NCI-H128 (cell line): ENCODE data around the gene NBEA.

Source experiments
- DNase-seq: peaks from one replicate; lab custom pipeline; 2025; ENCODE audit not compliant: unreplicated experiment; lab: John Stamatoyannopoulos, UW

Gene NBEA

DNA sequence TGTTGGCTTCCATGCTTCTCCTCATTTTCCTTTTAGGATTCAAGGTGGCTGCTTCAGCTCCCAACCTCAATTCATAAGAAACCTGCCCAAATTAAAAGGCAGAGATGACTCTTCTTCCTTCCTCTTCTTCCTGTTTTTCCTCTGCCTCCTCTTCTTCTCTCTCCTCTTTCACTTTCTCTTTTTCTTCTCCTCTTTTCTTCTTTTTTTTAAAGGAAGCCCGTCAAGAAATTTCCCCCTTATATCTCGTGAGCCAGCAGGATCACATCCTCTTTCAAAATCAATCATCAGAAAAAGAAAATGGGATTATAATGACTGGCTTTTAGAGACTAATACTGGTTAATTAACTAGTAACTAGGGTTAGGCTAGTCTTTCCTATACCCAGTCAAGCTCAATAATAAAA is 220.3 kb downstream of the NBEA start:
- DNase-seq, result no peak

DNA sequence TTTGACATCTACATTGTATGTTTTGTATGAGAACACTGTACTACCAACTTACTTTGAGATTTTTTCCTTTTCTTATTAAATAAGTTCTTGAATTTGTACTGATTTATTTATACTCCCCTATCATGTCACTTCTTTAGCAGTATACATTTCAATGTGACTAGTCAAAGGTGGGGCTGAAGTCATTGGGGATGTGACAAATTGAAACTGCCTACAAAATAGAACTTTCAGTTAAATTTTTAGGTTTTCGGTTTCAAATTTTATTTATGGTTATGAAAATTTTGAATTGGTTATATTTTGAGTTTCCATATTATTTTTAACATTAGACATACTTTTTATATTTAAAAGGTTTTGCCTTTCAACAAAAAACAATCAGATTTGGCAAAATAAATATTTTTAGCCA is 221.6 kb downstream of the NBEA start:
- DNase-seq, result no peak

DNA sequence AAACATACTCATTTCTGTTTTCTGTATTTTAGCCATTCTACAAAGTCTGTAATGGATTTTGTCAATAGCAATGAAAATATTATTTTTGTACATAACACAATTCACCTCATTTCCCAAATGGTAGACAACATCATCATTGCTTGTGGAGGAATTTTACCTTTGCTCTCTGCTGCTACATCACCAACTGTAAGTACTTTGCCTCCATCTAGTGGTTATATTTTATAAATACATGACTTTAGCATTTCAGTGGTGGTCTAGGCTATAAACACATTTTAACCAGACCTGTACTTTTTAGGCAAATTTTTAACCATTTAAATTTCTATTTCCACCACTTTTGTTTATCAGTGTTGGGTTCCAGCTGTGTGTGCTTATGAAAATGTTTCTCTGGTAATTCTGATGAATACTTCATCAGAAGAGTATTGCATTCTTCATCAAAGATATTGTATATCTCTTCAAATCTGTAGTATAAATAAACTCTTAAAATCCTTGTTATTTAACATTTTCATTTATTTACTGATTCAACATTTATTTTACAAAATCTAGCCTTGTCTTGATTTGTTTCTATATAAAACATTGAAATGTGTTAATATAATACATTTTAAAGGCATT is 222.4 kb downstream of the NBEA start:
- no peak for DNase-seq

DNA sequence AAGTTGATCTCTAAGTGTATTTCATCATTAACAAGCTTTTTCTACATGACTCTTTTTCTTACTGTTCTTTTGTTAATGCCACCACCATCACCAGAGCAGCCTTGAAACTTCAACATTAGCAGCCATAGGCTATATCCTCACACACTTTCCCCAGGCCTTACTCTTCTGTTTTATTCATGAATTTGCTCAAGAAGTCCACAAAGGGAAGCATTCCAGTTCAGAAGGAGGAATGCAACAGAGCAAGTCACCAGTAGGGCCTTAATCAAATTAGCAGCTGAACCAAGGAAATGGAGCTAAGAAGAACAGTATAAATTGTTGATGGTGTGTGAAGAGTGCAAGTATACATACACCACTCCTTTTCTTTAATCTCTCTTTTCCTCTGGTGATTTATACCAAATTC is 223.1 kb downstream of the NBEA start:
- no peak for DNase-seq

DNA sequence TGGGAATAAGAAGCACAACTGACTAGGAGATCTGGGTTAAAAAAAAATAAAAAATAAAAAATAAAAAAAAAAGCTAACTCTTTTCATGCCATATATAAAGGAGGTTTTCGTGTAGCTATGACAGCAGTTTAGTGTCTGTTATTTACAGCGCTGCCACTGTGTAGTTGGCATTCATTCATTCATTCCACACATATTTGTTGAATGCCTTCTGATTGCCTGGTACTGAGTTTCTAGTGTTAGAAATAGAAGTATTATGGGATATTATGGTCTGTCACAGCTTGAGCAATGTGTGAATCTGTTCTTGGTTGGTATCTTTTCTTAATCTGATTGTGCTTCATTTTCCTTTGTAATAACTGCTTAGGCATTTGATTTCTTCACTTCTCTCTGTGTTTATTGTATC is 237.4 kb downstream of the NBEA start:
- DNase-seq, result no peak

DNA sequence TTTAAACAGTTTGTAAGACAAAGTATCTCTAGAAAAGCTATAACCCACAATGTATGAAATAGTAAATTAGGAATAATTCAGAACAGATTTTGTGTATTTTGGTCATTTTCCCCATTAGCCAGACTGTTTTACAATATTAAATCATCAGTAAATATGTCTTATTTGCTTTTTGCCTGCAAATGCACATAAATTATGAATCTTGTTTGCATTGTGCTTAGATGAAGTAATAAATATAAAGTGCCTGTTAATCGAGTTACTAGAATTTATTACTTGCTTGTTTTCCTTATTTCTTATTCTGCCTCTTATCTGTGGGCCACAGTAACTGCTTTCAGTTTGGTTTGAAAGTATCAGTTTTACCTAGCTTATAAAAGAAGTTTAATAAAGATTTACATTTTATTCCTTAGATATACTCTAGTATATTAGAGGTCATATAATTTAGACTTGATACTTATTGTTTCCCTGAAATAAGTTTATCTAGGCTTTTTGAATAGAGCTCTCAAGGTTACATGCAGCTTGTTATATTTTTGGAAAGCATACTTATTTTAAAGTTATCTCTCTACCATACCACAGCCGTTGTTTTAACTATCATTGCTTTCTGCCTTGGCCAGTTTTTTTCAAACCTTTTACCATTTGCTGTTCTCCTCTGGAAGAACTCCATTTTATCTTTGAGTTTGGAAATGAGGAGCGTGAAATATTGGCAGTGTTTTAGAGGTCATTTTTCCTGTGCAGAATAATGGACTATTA is 238.0 kb downstream of the NBEA start:
- DNase-seq, result no peak

DNA sequence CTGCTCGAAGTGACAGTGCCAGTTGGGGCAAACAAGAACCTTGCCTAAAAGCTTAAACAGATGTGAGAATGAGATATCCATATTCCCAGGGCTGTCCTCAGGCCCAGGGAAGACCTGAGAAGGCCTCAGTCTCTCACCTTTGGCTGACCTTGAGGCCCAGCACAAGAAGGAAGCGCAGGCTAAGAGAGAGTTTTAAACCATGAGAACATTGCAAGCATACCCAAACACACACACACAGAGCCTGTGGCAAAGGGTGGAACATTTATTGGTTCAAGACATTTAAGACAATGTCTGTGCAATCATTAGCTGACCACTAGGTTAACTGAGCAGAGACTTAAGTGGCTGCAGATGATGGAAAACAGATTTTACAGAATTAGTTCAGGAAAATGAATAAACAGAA is 248.2 kb downstream of the NBEA start:
- DNase-seq, result no peak

DNA sequence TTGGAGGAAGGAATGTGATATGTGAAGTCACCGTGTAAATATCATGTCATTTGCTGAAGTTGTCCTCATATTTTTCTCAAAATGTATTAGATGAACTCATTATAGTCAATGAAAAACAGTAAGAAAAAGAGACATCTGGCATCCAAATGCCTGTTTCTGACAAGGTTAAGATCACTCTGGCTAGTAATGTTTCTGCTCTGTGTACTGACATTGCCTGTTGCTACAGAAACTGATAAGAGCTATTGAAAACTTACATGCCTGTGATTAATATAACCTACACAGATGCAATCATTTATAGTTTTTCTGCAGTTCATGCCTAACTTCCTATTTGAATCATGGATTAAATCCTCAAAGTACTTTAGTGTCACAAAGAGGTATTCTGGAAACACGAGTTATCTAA is 249.8 kb downstream of the NBEA start:
- DNase-seq, result no peak

DNA sequence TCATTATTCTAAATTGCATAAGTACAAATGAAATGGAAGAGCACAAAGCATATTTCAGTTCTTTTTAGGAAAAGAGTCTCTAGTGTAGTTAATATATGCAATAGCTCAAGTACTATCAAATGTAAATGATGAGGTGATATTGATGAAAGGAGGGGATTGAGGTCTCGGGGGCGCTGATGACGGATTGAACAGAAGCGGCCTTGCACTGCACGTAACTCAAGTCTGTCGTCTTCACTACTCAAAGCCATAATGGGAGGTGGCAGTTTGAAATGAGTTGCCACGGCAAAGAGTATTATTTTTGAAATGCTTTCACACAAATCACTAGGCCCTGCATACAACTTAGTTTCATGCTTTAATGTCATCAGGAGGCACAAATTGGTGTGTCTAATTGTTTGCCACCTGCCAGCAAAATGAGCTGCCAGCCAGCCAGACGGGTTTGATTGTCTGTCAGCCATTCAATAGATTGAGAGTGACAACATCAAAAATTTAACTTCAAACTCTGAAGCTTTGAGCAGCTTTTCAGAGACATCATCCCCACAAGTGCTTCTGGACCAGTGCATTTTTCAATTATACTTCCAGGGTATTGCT is 256.6 kb downstream of the NBEA start:
- DNase-seq, result no peak

DNA sequence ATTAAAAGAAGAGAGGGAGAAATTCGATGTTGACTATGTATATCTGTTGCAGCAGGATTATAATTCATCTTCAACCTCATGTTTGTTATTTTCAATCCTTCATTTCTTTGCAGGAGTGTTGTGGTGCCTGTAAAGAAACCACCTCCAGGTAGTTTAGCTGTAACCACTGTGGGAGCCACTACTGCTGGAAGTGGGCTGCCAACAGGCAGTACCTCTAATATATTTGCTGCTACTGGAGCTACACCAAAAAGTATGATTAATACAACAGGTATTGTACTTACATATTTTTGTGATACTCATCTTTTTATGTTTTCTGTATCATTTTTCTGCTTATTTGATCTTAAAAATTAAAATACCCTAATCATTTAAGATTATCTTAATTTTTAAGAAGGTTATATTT is 266.5 kb downstream of the NBEA start:
- DNase-seq, result no peak

DNA sequence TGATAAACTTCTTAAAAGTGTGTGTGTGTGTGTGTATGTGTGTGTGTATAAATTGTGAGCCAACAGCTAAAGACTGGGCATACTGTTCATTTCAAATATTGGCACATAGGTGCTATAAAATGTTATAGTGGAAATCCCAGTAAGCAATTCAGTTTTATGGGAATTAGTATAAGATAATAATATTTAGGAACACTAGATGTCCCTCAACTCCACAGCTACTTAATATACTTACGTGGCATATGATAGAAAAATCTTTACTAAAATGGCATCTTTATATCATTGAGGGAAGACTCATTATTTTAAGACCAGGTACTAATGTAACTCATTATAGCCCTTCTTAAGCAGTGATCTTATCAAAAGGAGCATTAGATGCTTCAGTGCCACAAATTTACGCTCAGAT is 268.2 kb downstream of the NBEA start:
- DNase-seq, result no peak

DNA sequence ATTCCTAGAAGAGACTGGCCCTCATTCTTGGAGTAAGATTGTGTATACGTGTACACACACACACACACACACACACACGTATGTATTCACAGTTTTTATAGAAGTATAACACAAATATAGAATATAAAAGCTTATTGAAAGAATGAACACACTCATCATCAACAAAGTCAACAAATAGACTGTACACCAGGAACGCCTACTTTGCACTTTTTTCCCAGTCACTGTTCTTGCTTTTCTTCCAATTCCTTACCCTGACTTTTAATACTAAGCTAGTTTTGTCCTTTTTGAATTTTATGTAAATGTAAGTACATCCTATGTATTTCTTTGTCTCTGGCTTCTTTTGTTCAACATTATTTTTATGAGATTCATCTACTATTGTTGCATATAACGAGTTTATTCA is 269.9 kb downstream of the NBEA start:
- DNase-seq, result no peak

DNA sequence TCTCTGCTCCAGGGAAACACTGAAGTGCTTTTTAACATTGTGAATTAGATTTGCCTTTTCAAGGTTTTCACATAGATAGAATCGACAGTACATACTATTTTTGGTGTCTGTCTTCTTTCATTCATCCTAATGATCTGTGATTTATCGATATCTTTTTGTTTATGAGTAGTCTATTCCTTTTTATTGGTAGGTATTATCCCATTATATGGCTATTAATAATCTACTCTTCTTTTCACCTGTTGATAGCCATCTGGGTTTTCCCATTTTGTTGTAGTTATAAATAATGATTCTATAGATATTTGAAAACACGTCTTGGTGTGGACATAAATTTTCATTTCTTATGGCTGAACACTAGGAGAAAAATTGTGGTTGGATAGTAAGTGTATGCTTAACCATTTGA is 271.8 kb downstream of the NBEA start:
- no peak for DNase-seq

DNA sequence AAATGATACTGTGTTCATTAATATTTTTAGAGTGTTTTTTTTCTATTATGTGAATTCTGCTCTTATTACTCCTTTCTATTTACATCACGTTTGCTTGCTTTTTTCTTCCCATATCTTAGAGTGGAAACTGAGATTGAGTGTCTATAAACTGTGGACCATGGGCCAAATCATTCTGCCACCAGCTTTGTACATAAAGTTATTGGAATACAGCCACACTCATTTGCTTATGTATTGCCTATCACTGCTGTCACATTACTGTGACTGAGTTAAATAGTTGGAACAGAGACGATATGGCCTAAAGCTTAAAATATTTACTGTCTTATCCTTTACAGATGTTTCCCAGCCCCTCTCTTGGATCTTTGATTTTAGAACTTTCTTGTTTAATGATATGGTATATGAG is 274.1 kb downstream of the NBEA start:
- DNase-seq, result no peak

DNA sequence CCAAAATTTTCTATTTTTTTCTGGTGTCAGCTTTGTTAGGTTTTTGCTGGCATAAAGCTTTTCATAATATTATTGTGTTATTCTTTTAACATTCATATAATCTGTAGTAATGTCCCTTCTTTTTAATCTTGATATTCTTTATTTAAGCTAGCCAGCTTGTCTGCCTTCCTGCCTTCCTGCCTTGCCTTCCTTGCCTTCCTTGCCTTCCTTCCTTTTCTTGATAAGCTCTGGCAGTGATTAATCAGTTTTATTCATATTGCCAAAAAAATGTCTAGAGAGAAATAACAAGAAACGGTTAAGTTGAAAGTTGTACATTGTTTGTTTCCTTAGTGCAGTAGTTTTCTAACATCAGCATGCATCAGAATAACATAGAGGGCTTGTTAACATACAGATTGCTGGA is 277.0 kb downstream of the NBEA start:
- no peak for DNase-seq

DNA sequence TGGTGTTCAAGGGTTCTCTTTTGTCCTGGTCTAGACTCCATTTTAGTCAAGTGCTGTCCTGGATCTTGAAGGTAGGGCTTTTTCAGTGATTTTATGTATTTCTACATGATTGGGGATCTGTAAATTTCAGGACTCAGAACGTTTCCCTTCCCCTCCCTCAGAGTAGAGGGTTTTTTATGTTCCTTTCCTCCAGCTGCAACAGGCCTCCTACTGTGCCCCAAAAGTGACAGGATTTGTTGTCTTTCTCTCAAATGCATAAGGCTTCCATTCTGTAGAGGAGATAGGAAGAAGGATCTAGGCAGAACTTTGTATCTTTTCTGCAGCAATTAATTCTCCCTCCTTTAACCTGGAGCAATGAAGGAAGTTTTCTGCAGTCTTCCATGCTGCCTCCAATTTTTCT is 283.1 kb downstream of the NBEA start:
- DNase-seq, result no peak

DNA sequence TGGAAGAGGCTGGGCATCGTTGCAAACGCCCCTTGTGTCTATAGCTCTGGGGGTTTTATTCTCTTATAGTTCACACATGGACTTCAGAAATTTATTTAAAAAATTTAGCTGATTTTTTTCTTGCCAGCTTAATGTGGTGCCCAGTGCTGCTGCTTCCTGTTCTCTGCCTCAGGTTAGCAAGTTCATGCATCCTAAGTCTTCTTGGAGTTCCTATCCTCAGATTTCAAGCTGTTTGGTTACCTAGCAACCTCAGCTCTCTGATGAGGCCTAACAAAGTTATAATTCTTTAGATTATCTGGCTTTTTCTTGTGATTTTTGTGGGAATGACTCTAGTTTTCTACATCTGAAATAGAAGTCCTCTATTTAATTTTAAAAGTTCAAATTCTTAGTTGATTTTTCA is 283.5 kb downstream of the NBEA start:
- DNase-seq, result no peak

DNA sequence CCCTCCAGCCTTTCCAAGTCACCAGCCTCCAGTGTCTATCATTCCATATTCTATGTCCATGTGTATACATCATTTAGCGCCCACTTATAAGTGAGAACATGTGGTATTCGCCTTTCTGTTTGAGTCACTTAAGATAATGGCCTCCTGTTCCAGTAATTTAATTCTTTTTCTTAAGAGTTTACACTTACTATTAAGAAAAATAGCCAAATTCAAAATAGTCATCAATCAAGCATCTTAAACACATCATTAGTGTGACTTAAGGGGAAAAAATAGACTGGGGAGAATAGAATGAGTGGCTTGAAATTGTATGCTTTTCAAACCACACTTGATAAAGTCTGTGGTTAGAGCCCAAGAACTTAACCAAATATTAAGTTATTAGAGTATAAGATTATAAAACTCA is 286.5 kb downstream of the NBEA start:
- no peak for DNase-seq

DNA sequence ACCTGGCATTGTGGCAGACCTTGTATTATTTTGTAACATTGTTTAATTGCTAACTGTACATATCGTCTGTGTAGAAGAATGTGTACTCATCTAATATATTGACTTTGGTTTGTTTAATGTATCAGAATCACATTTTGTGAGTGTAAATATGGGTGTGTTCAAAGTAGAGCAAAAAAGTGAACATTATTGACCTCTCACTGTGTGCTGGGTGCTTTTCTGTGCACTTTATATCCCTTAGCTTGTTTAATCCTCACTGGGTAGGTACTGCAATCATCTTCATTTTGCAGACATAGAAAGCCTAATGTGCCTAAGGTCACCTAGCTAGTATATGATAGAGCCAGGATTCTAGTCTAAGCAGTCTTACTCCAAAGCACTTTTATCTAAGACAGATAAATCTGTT is 289.4 kb downstream of the NBEA start:
- no peak for DNase-seq

DNA sequence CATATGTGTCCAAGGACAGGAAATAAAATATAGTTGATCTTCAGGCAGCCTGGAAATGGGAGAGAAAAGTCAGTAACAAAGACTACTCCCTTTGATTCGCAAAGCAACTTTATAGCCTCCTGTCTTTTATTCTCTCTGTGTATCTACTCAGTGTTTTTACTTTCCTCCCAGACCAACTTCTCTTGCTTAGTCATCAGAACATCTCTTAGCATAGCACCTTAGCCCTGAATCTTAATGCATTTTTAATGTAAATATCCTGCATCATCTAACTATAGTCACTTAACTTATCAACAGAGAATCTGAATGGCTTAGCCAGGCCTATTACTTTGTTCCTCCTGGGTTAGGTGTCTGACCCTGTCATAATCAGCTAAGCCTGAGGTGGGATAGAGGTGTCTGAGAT is 296.2 kb downstream of the NBEA start:
- DNase-seq, result no peak

DNA sequence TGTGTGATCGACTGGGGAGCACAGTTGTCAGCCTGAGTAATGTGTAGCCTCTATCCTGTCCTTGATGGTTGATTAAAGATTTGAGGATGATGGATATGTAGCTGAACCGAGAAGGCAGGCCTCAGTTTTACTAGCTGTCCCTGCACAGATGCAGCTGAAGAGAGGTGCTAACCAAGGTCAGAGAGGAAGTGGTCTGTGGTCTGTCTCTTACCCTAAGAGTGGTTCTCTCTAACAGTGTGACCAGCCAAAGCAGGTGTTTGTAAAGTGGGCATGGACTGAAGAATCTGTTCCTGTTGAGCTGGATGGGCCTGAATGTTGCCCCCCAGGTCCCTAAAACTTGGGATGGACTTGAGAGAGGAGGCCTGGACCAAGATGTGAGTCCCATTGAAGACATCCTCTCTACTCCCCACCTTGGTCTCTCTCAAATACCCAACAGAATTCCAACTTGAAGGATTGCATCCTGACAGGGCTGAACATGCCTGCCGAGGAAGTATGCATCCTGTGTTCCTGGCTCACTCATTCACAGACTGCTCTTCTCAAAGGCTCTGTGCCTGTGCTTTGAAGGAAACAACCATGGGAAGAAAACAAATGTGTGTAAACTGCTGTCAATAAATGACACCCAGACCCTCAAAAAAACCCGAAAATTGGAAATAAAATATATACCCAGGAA is 310.6 kb downstream of the NBEA start:
- DNase-seq, result no peak

DNA sequence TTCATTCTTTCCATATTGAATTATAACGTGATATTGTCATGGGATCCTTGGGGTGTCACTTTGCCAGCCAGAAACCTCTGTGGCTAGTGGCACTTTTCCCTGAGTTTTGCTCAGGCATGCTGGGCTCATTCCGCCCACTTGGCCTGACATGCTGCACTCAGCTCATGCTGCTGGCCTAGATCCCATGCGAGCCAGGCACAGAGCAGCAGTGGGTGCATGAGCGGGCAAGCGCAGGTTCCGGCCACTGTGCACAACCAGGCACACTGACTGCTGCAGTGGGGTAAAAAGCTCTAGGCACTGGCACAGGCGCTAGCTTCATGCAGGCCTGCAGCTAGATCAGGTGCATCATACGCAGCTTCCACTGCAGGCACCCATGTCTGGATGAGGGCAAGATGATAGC is 313.2 kb downstream of the NBEA start:
- DNase-seq, result no peak
